ENCODE results near the gene UCN.
"Not testable (repeated sequence)": the region's sequence is repeated elsewhere in the genome, so short reads cannot be mapped to it uniquely, and the experiment has no call there.

Gene UCN

GRCh38 chr2:27320958-27321543 is 12.8 kb upstream of the UCN start:
- peaks cover 8% of the 10 kb centered on the region for H3K36me3 ChIP-seq (replicated peaks; ENCODE audit: low read depth, low read length)
- no peaks in the 10 kb centered on the region for H3K27me3 ChIP-seq (ENCODE audit: low read depth, low read length)
- peaks cover 14% of the 10 kb centered on the region for H3K4me1 ChIP-seq (ENCODE audit: low read length)
- H3K4me2 ChIP-seq (ENCODE audit: low read length) = no peak overlapping the region
- H3K27ac ChIP-seq (ENCODE audit: low read length) = no peak overlapping the region
- peaks cover 29% of the 10 kb centered on the region for H3K79me2 ChIP-seq (ENCODE audit: low read length)
- no peak overlapping the region for H2AFZ ChIP-seq (ENCODE audit: low read depth, low read length)
- no peak overlapping the region for H3K9ac ChIP-seq (ENCODE audit: low read length)
- no peaks in the 10 kb centered on the region for H3K9me3 ChIP-seq (ENCODE audit: insufficient read depth, low read length)
- TF ChIP-seq EZH2phosphoT487 (IDR thresholded peaks at IDR 0.05; ENCODE audit: low read depth) = no peak
- TF ChIP-seq, protein P1, sequence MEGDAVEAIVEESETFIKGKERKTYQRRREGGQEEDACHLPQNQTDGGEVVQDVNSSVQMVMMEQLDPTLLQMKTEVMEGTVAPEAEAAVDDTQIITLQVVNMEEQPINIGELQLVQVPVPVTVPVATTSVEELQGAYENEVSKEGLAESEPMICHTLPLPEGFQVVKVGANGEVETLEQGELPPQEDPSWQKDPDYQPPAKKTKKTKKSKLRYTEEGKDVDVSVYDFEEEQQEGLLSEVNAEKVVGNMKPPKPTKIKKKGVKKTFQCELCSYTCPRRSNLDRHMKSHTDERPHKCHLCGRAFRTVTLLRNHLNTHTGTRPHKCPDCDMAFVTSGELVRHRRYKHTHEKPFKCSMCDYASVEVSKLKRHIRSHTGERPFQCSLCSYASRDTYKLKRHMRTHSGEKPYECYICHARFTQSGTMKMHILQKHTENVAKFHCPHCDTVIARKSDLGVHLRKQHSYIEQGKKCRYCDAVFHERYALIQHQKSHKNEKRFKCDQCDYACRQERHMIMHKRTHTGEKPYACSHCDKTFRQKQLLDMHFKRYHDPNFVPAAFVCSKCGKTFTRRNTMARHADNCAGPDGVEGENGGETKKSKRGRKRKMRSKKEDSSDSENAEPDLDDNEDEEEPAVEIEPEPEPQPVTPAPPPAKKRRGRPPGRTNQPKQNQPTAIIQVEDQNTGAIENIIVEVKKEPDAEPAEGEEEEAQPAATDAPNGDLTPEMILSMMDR (IDR thresholded peaks at IDR 0.05; ENCODE audit: low read depth, low read length) = no peak
- no peak overlapping the region for H3K4me3 ChIP-seq (ENCODE audit: low read length)
- H4K20me1 ChIP-seq (ENCODE audit: insufficient read depth, low read length) = no peaks in the 10 kb centered on the region

GRCh38 chr2:27319839-27320238 is 11.6 kb upstream of the UCN start:
- not testable (repeated sequence) for H2AFZ ChIP-seq (ENCODE audit: low read depth, low read length); H3K36me3 ChIP-seq (replicated peaks; ENCODE audit: low read depth, low read length); H3K9me3 ChIP-seq (ENCODE audit: insufficient read depth, low read length); H3K4me3 ChIP-seq (ENCODE audit: low read length); H3K27ac ChIP-seq (ENCODE audit: low read length); H3K4me2 ChIP-seq (ENCODE audit: low read length); H3K27me3 ChIP-seq (ENCODE audit: low read depth, low read length); H3K9ac ChIP-seq (ENCODE audit: low read length); H4K20me1 ChIP-seq (ENCODE audit: insufficient read depth, low read length)
- H3K79me2 ChIP-seq (ENCODE audit: low read length) = peaks cover 29% of the 10 kb centered on the region
- peaks cover 14% of the 10 kb centered on the region for H3K4me1 ChIP-seq (ENCODE audit: low read length)

DNA sequence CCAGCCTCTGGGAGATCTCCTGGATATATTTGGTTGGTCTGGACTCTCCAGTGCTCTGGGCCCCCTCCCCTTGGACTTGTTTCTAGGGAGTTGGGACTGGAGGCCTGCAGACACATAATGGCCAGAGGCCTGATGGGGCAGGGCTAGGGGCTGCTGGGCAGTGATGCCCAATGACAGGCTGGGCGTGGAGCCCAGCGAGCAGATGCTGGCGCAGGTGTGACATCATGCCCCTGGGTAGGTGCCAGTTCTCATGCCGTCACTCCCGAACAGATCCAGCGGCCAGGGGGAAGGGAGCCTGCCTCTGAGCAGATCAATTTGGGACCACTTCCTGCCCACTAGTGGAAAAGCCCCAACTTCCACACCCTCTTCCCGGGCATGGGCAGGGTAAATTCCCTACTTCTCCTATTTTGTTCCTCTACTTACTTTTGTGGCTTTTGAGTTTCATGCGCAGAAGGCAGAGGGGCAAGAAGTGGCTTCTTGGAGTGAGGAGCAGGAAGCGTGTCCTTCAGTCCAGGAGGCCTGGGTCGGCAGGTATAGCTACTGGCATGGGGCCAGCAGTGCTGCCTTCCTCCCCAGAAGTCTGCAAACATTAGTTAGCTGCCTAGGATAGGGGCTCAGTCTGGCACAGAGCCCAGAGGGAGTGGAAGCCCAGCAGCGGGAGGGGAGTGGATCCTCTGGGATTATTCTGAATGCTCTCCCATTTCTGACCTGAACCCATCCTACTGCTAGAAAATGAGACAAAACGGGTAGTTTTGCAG is 8.6 kb upstream of the UCN start:
- no peaks in the 10 kb centered on the region for H4K20me1 ChIP-seq (ENCODE audit: insufficient read depth, low read length)
- no peaks in the 10 kb centered on the region for H3K36me3 ChIP-seq (replicated peaks; ENCODE audit: low read depth, low read length)
- H3K27ac ChIP-seq (ENCODE audit: low read length) = no peak overlapping the region
- peaks cover 5% of the 10 kb centered on the region for H3K4me1 ChIP-seq (ENCODE audit: low read length)
- no peaks in the 10 kb centered on the region for H3K9me3 ChIP-seq (ENCODE audit: insufficient read depth, low read length)
- no peak overlapping the region for H3K4me3 ChIP-seq (ENCODE audit: low read length)
- H3K9ac ChIP-seq (ENCODE audit: low read length) = no peak overlapping the region
- H3K4me2 ChIP-seq (ENCODE audit: low read length) = no peak overlapping the region
- H3K27me3 ChIP-seq (ENCODE audit: low read depth, low read length) = no peaks in the 10 kb centered on the region
- no peak overlapping the region for H2AFZ ChIP-seq (ENCODE audit: low read depth, low read length)
- TF ChIP-seq, protein P1 (IDR thresholded peaks at IDR 0.05; ENCODE audit: low read depth, low read length) = no peak
- TF ChIP-seq EZH2phosphoT487 (IDR thresholded peaks at IDR 0.05; ENCODE audit: low read depth) = no peak
- peaks cover 9% of the 10 kb centered on the region for H3K79me2 ChIP-seq (ENCODE audit: low read length)

- Histone ChIP-seq H2AFZ (ENCODE audit: low read depth, low read length) (no peak overlapping the region), H3K79me2 (ENCODE audit: low read length) (no peaks in the 10 kb centered on the region), H3K4me2 (ENCODE audit: low read length) (no peak overlapping the region), H3K4me3 (ENCODE audit: low read length) (no peak overlapping the region), H4K20me1 (ENCODE audit: insufficient read depth, low read length) (no peaks in the 10 kb centered on the region), H3K27ac (ENCODE audit: low read length) (no peak overlapping the region), H3K9ac (ENCODE audit: low read length) (no peak overlapping the region), H3K9me3 (ENCODE audit: insufficient read depth, low read length) (no peaks in the 10 kb centered on the region), H3K36me3 (replicated peaks; ENCODE audit: low read depth, low read length) (no peaks in the 10 kb centered on the region), H3K4me1 (ENCODE audit: low read length) (no peaks in the 10 kb centered on the region), H3K27me3 (ENCODE audit: low read depth, low read length) (no peaks in the 10 kb centered on the region)
- TF ChIP-seq EZH2phosphoT487 (IDR thresholded peaks at IDR 0.05; ENCODE audit: low read depth) = no peak
- TF ChIP-seq, protein P1 (IDR thresholded peaks at IDR 0.05; ENCODE audit: low read depth, low read length) = no peak
These were observed 6.9 kb upstream of the UCN start for GRCh38 chr2:27315122-27315521.
